GM12878 (cell line): ENCODE measurements around the gene PRSS36. TPM values are rescaled to one million over a fixed set of nuclear protein-coding genes. Genes with fewer than 3 reads are reported as not detected.

ENCODE experiments used
- ATAC-seq: fragments of 200-7000 bp; cut with Tn5 transposase; 3 replicates; pipeline ENCODE4 v1.9.1; 2020; ENCODE audit warnings: mild to moderate bottlenecking, moderate library complexity
- BruUV-seq: library from RNA; stranded (reverse); fragments of 400-500 nt; replicated peaks from 2 replicates; lab custom pipeline; 2021; lab: Mats Ljungman, UMichigan
- CTCF ChIA-PET: fragments of 300-600 bp; sonication (Branson Sonifier 250); formaldehyde crosslinking; extraction: SDS; loops from one replicate; lab custom pipeline; 2021; ENCODE audit warnings: inconsistent platforms; lab: Yijun Ruan, JAX
- POLR2A ChIA-PET: fragments of 350-600 bp; formaldehyde crosslinking; extraction: SDS; loops from one replicate; lab custom pipeline; 2021; ENCODE audit warnings: inconsistent platforms; lab: Charles Lee
- RAD21 ChIA-PET: fragments of 300-600 bp; sonication (Branson Sonifier 250); formaldehyde crosslinking; loops from one replicate; lab custom pipeline; 2023; ENCODE audit warnings: antibody characterized with exemption; ENCODE audit not compliant: unreplicated experiment; lab: Charles Lee
- SMC1A ChIA-PET: fragments of 300-600 bp; sonication (Branson Sonifier 250); formaldehyde crosslinking; loops from one replicate; lab custom pipeline; 2023; ENCODE audit not compliant: unreplicated experiment, uncharacterized antibody; lab: Charles Lee
- DNase-seq: peaks from one replicate; pipeline ENCODE4 v3.0.0-alpha.2; 2011; ENCODE audit warnings: low read depth, low spot score
- FAIRE-seq: peaks from 3 replicates; lab custom pipeline; 2011; peaks lifted over from hg19 to GRCh38; lab: Jason Lieb, UNC
- H2AFZ ChIP-seq: 2 replicates; pipeline ENCODE4 v1.6.0; 2011; ENCODE audit warnings: low read depth, low read length, control low read depth; ENCODE audit not compliant: control insufficient read depth
- H3K27ac ChIP-seq: 2 replicates; pipeline ENCODE4 v1.5.1; 2011; ENCODE audit warnings: control low read depth; ENCODE audit not compliant: control insufficient read depth, insufficient read depth
- H3K27me3 ChIP-seq, 2 experiments: replicated peaks in 1 of 2; 2 replicates each; pipeline versions ENCODE4 v1.6.0 to v1.6.1; 2011; ENCODE audit warnings: low read length in 1 of 2; ENCODE audit not compliant: control insufficient read depth in 2 of 2, insufficient read depth in 2 of 2
- H3K36me3 ChIP-seq, 2 experiments: 2 replicates each; pipeline ENCODE4 v1.5.1; 2011; ENCODE audit warnings: low read length in 1 of 2; ENCODE audit not compliant: control insufficient read depth in 2 of 2, insufficient read depth in 2 of 2
- H3K4me1 ChIP-seq: 2 replicates; pipeline ENCODE4 v1.6.1; 2011; ENCODE audit warnings: mild to moderate bottlenecking, low read length, moderate library complexity, mixed read lengths; ENCODE audit not compliant: control insufficient read depth, insufficient read depth
- H3K4me2 ChIP-seq: 2 replicates; pipeline ENCODE4 v1.6.0; 2011; ENCODE audit warnings: control low read depth; ENCODE audit not compliant: control insufficient read depth, insufficient read depth
- H3K4me3 ChIP-seq: fragments of 200-600 bp; sonication (generic); 2 replicates; pipeline ENCODE4 v1.5.1; 2016
- H3K79me2 ChIP-seq: 2 replicates; pipeline ENCODE4 v1.6.0; 2011; ENCODE audit warnings: low read length; ENCODE audit not compliant: control insufficient read depth, insufficient read depth
- H3K9ac ChIP-seq: 2 replicates; pipeline ENCODE4 v1.8.0; 2011; ENCODE audit warnings: low read length, control low read depth, mixed read lengths; ENCODE audit not compliant: control insufficient read depth, insufficient read depth
- H3K9me3 ChIP-seq: replicated peaks from 3 replicates; pipeline ENCODE4 v1.5.1; 2011; ENCODE audit warnings: mild to moderate bottlenecking, low read length; ENCODE audit not compliant: control insufficient read depth, insufficient read depth
- H4K20me1 ChIP-seq: 2 replicates; pipeline ENCODE4 v1.6.0; 2011; ENCODE audit not compliant: control insufficient read depth, insufficient read depth
- CTCF ChIP-seq, 3 experiments: IDR thresholded peaks in 2 of 3; conservative IDR thresholded peaks in 1 of 3; 2 replicates each; pipeline ENCODE4 v1.5.1; 2011; ENCODE audit warnings: low read depth in 3 of 3, low read length in 3 of 3, mild to moderate bottlenecking in 3 of 3, control low read depth in 2 of 3, moderate library complexity in 2 of 3, inconsistent platforms in 1 of 3, mixed read lengths in 1 of 3; ENCODE audit not compliant: control insufficient read depth in 2 of 3, insufficient read depth in 1 of 3; ENCODE audit errors: extremely low read depth in 1 of 3
- HDAC6 ChIP-seq: fragments of 200-600 bp; sonication (generic); IDR thresholded peaks from one replicate; pipeline ENCODE4 v1.8.0; 2017; ENCODE audit warnings: antibody characterized with exemption; ENCODE audit not compliant: unreplicated experiment
- MAX ChIP-seq: IDR thresholded peaks from 2 replicates; pipeline ENCODE4 v1.6.1; 2012; ENCODE audit warnings: low read depth, low read length, improper control_type of control experiment
- PAX5 ChIP-seq: IDR thresholded peaks from 2 replicates; pipeline ENCODE4 v1.6.1; 2011; ENCODE audit warnings: low read depth, low read length, borderline replicate concordance
- WGBS: methylation state at CpG from one replicate; pipeline ENCODE4 v1.1.6; 2016; ENCODE audit warnings: low lambda C conversion rate; ENCODE audit not compliant: insufficient replicate concordance, insufficient coverage; ENCODE audit errors: missing lambda C conversion rate; 5-methylcytosine and 5-hydroxymethylcytosine counted together
- in situ Hi-C: fragments of 300-500 bp; cut with MboI; formaldehyde crosslinking; loops from 9 replicates; pipeline ENCODE4 v1.14.3; 2018; ENCODE audit warnings: mixed read lengths
- intact Hi-C: fragments of 100-400 bp; cut with micrococcal nuclease; formaldehyde crosslinking; loops from one replicate; pipeline ENCODE4 v1.14.2; 2022; ENCODE audit not compliant: unreplicated experiment
- polyA plus RNA-seq, 11 experiments: library from polyadenylated mRNA; depleted of rRNA in 4 of 11; unstranded in 6 of 11; stranded (reverse) in 5 of 11; fragments of >200 nt; fragmentation: Nextera tagmentation in 4 of 11; fragmentation: Illumina TruSeq in 1 of 11; extraction: Ambion mirVana in 4 of 11; extraction: Trizol in 1 of 11; gene quantifications; 1 replicate in 1 of 11; 2 replicates in 10 of 11; pipeline versions ENCODE4 v1.2.1 to v1.2.3, GENCODE V29; 2011 to 2016; ENCODE audit warnings: inconsistent platforms in 2 of 11, missing spikeins in 2 of 11, low read depth in 1 of 11
- total RNA-seq, 4 experiments: library from RNA; depleted of rRNA in 3 of 4; stranded (reverse); fragments of >200 nt in 3 of 4; fragmentation: Illumina TruSeq in 1 of 4; extraction: Trizol in 1 of 4; gene quantifications; 2 replicates each; pipeline versions ENCODE4 v1.2.1 to v1.2.3, GENCODE V29; 2013 to 2021

PRSS36 gene
- total and polyA plus RNA-seq, 10 of the 15 experiments (the other 5 are each of a cell fraction or from before 2014, with no cell fraction given): 0.11 to 1.1 (median 0.17) TPM; not detected in 3

- no peak for TF ChIP-seq CTCF (IDR thresholded peaks at IDR 0.05 in 2 of 3, conservative IDR thresholded peaks at IDR 0.05 in 1 of 3; ENCODE audit: control insufficient read depth in 2 of 3, extremely low read depth in 1 of 3, insufficient read depth in 1 of 3, low read depth in 3 of 3, low read length in 3 of 3)
- TF ChIP-seq, all 136 proteins: peak for 0
These were observed 534 bp downstream of the PRSS36 start (continued) for GRCh38 chr16:31149332-31149731.

GRCh38 chr16:31148896-31149295, 970 bp downstream of the PRSS36 start:
- no peak overlapping the region for H2AFZ ChIP-seq
- 75% methylated on average over 22 of the region's 25 CpGs for WGBS
- TF ChIP-seq MAX (no peak), HDAC6 (no peak), PAX5 (no peak)
- no peaks in the 10 kb centered on the region for H3K27me3 ChIP-seq
- no peak overlapping the region for H3K4me3 ChIP-seq
- H3K9ac ChIP-seq: no peak overlapping the region
- H4K20me1 ChIP-seq: peaks cover 3% of the 10 kb centered on the region; the same call in 1 of the 2 replicates
- H3K79me2 ChIP-seq: no peaks in the 10 kb centered on the region
- no peaks in the 10 kb centered on the region for H3K4me1 ChIP-seq
- intact Hi-C loops (no loop called here), in situ Hi-C loops (loop anchor here (10.0 kb wide), 1 partner anchor 726 kb away; the partner anchor contains the start of gene ZNF267)
- no peaks in the 10 kb centered on the region for H3K9me3 ChIP-seq
- SMC1A ChIA-PET: no interaction called here
- no TSS peak for BruUV-seq
- no peaks in the 10 kb centered on the region for H3K36me3 ChIP-seq
- POLR2A ChIA-PET: interaction anchor here (0.6 kb wide), 1 partner anchor 24 kb away, joined by 3 read pairs; no protein-coding TSS in a partner anchor
- no peak for DNase-seq
- no peak for FAIRE-seq
- ATAC-seq: no peak
- CTCF ChIA-PET: no interaction called here
- H3K4me2 ChIP-seq: no peak overlapping the region
- RAD21 ChIA-PET: no interaction called here
- no peak overlapping the region for H3K27ac ChIP-seq
